Measurements from ENCODE around the gene CMTM7. TPM values are rescaled to one million over a fixed set of nuclear protein-coding genes. Genes with fewer than 3 reads are reported as not detected.
"Not testable (repeated sequence)": the region's sequence is repeated elsewhere in the genome, so short reads cannot be mapped to it uniquely, and the experiment has no call there.

CMTM7 gene
- total RNA-seq, 1 donor from 2014 or later, result 19.3 TPM

- DNase-seq (ENCODE audit: low spot score), result no peak
Observed at GRCh38 chr3:32436816-32437189, 45.1 kb downstream of the CMTM7 start.

GRCh38 chr3:32437896-32438295 lies 46.2 kb downstream of the CMTM7 start:
- DNase-seq (ENCODE audit: low spot score), result no peak

GRCh38 chr3:32438596-32439344 lies 47.1 kb downstream of the CMTM7 start:
- no peak for DNase-seq (ENCODE audit: low spot score)

- DNase-seq (ENCODE audit: low spot score), result not testable (repeated sequence)
Observed at GRCh38 chr3:32439421-32439820, 47.8 kb downstream of the CMTM7 start.

GRCh38 chr3:32440611-32441350 lies 49.1 kb downstream of the CMTM7 start:
- no peak for DNase-seq (ENCODE audit: low spot score)

- no peak for DNase-seq (ENCODE audit: low spot score)
Observed at GRCh38 chr3:32442766-32443165, 51.1 kb downstream of the CMTM7 start.

- DNase-seq (ENCODE audit: low spot score), result no peak
Observed at GRCh38 chr3:32443478-32443877, 51.8 kb downstream of the CMTM7 start.

- no peak for DNase-seq (ENCODE audit: low spot score)
Observed at GRCh38 chr3:32447865-32448400, 56.3 kb downstream of the CMTM7 start.

GRCh38 chr3:32448686-32449474 lies 57.2 kb downstream of the CMTM7 start:
- no peak for DNase-seq (ENCODE audit: low spot score)

- DNase-seq (ENCODE audit: low spot score), result no peak
Observed at GRCh38 chr3:32449691-32450090, 58.0 kb downstream of the CMTM7 start.

- DNase-seq (ENCODE audit: low spot score), result no peak
Observed at GRCh38 chr3:32450426-32450825, 58.8 kb downstream of the CMTM7 start.

- no peak for DNase-seq (ENCODE audit: low spot score)
Observed at GRCh38 chr3:32450992-32451659, 59.5 kb downstream of the CMTM7 start.

- DNase-seq (ENCODE audit: low spot score), result no peak
Observed at GRCh38 chr3:32452009-32452408, 60.4 kb downstream of the CMTM7 start.

GRCh38 chr3:32453346-32453745 lies 61.7 kb downstream of the CMTM7 start:
- no peak for DNase-seq (ENCODE audit: low spot score)

GRCh38 chr3:32454111-32454510 lies 62.5 kb downstream of the CMTM7 start:
- DNase-seq (ENCODE audit: low spot score), result no peak

- DNase-seq (ENCODE audit: low spot score), result no peak
Observed at GRCh38 chr3:32454731-32455608, 63.3 kb downstream of the CMTM7 start.

- no peak for DNase-seq (ENCODE audit: low spot score)
Observed at GRCh38 chr3:32455609-32456428, 64.2 kb downstream of the CMTM7 start.

- DNase-seq (ENCODE audit: low spot score), result no peak
Observed at GRCh38 chr3:32456429-32457130, 64.9 kb downstream of the CMTM7 start.

- DNase-seq (ENCODE audit: low spot score), result no peak
Observed at GRCh38 chr3:32457971-32458471, 66.4 kb downstream of the CMTM7 start.
